C4-2B (cell line): ENCODE measurements around the gene FBXO21.

Experiments used
- CTCF ChIP-seq: fragments of 450-650 bp; conservative IDR thresholded peaks from 2 replicates; pipeline ENCODE4 v1.5.1; 2017; ENCODE audit warnings: mild to moderate bottlenecking
- ZFX ChIP-seq: fragments of 450-650 bp; IDR thresholded peaks from 2 replicates; pipeline ENCODE4 v1.6.1; 2017

- no peak for TF ChIP-seq CTCF
- no peak for TF ChIP-seq ZFX
Observed at GRCh38 chr12:117216686-117217085, 26.4 kb upstream of the FBXO21 start.
